Kidney (tissue), 14 donors: Measurements from ENCODE around the gene NDC1. TPM values are rescaled to one million over a fixed set of nuclear protein-coding genes. Genes with fewer than 3 reads are reported as not detected.
A peak's percentile ranks its signal among the peaks of the same experiment; 100 is the strongest.
"Not testable (repeated sequence)": the region's sequence is repeated elsewhere in the genome, so short reads cannot be mapped to it uniquely, and the experiment has no call there.

Experiments
- DNase-seq, 5 donors: peaks; one replicate each; pipeline ENCODE4 v3.0.0-alpha.2; 2013 to 2020
- FAIRE-seq: peaks from 2 replicates; lab custom pipeline; 2012; peaks lifted over from hg19 to GRCh38; lab: Jason Lieb, UNC
- H3K27ac ChIP-seq, 2 donors: one replicate each; pipeline ENCODE4 v1.7.0; 2013; ENCODE audit warnings: low read depth in 2 of 2, low read length in 2 of 2, inconsistent platforms in 1 of 2
- H3K27me3 ChIP-seq: one replicate; pipeline ENCODE4 v1.7.1; 2013; ENCODE audit warnings: low read length, inconsistent platforms; ENCODE audit not compliant: control insufficient read depth, insufficient read depth
- H3K36me3 ChIP-seq, 3 donors: one replicate each; pipeline versions ENCODE4 v1.7.0 to v1.7.1; 2013; ENCODE audit warnings: low read length in 3 of 3, control low read depth in 1 of 3, inconsistent platforms in 1 of 3; ENCODE audit not compliant: insufficient read depth in 3 of 3, control insufficient read depth in 2 of 3
- H3K4me1 ChIP-seq, 3 donors: one replicate each; pipeline versions ENCODE4 v1.7.0 to v1.7.1; 2013; ENCODE audit warnings: low read length in 3 of 3, inconsistent platforms in 1 of 3, low read depth in 1 of 3; ENCODE audit not compliant: control insufficient read depth in 2 of 3, insufficient read depth in 2 of 3
- H3K4me3 ChIP-seq, 3 donors: one replicate each; pipeline versions ENCODE4 v1.7.0 to v1.8.1; 2013; ENCODE audit warnings: low read length in 3 of 3, control low read depth in 1 of 3, inconsistent platforms in 1 of 3
- H3K9ac ChIP-seq, 3 donors: one replicate each; pipeline versions ENCODE4 v1.7.0 to v1.7.1; 2013; ENCODE audit warnings: low read length in 3 of 3, control low read depth in 1 of 3, inconsistent platforms in 1 of 3
- H3K9me3 ChIP-seq, 3 donors: one replicate each; pipeline versions ENCODE4 v1.7.0 to v1.7.1; 2013; ENCODE audit warnings: low read length in 3 of 3, control low read depth in 1 of 3, inconsistent platforms in 1 of 3; ENCODE audit not compliant: control insufficient read depth in 2 of 3, insufficient read depth in 1 of 3
- intact Hi-C: fragments of 100-400 bp; cut with DNase I; formaldehyde crosslinking; loops from one replicate; pipeline ENCODE4 v1.11.1; 2022
- polyA plus RNA-seq: library from polyadenylated mRNA; stranded (reverse); fragments of 350-450 nt; fragmentation: Illumina TruSeq; extraction: RNeasy Lipid Tissue Mini Kit (QIAGEN cat#74804); gene quantifications from one replicate; pipeline ENCODE4 v1.2.3, GENCODE V29; 2014; ENCODE audit warnings: low read depth, low replicate concordance; ENCODE audit not compliant: insufficient read depth
- total RNA-seq: library from RNA; stranded (reverse); fragmentation: NEBNext Ultra II Directional; extraction: Animal tissue kit (Norgen Biotek cat#: 25700); gene quantifications from one replicate; pipeline ENCODE4 v1.2.1, GENCODE V29; 2021
- TF ChIP-seq, protein P1 (sequence below): IDR thresholded peaks from 3 replicates; pipeline ENCODE4 v1.5.1; 2012; ENCODE audit warnings: mild to moderate bottlenecking, moderate library complexity, borderline replicate concordance; ENCODE audit not compliant: insufficient read depth; ENCODE audit errors: extremely low read depth
- donor health status: control.
- donor health status: control.
- donor health status: control.
- donor health status: control.
- donor health status: control.
- donor health status: DM: yes; HTN: yes; CAD: no.
- donor health status: Normal renal cell carcinoma (clear cell type).

The NDC1 gene
- total and polyA plus RNA-seq, 2 donors from 2014 or later, result 5.6 to 8.5 TPM

DNA sequence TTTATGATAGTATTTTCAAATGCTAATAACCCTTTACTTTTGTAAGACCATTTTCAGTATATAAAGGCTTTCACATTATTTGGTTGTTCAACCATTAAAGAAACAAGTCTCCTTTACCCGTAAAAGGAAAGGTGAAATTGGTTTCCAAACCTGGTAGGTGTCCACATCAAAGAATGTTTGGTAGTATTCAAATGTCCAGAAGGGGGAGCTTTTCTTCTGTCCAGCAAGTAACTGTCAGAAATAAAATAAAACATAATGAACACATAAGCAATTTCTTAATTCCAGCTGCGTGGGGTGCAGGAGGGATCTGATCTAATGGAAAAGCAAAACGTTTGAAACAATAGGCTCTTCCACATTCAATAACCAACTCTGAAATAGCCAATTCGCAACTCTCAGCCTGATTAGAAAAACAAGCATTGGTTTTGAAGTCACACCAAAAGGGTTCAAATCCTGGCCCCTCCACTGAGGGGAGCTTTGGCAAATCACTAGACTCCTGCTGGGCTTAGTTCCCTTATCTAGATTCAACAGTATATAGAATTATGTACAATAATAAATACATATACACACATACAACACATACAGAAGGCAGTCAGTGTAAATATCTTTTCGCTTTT, 40.5 kb upstream of the NDC1 start:
- TF ChIP-seq, protein P1, sequence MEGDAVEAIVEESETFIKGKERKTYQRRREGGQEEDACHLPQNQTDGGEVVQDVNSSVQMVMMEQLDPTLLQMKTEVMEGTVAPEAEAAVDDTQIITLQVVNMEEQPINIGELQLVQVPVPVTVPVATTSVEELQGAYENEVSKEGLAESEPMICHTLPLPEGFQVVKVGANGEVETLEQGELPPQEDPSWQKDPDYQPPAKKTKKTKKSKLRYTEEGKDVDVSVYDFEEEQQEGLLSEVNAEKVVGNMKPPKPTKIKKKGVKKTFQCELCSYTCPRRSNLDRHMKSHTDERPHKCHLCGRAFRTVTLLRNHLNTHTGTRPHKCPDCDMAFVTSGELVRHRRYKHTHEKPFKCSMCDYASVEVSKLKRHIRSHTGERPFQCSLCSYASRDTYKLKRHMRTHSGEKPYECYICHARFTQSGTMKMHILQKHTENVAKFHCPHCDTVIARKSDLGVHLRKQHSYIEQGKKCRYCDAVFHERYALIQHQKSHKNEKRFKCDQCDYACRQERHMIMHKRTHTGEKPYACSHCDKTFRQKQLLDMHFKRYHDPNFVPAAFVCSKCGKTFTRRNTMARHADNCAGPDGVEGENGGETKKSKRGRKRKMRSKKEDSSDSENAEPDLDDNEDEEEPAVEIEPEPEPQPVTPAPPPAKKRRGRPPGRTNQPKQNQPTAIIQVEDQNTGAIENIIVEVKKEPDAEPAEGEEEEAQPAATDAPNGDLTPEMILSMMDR, result peak; percentile 55
- no peaks in the 10 kb centered on the region for H3K4me1 ChIP-seq
- intact Hi-C loops, result no loop called here
- H3K9me3 ChIP-seq, result no peaks in the 10 kb centered on the region
- FAIRE-seq, result peak; percentile 39
- H3K9ac ChIP-seq, result no peak overlapping the region
- peaks cover 4 to 29% (median 23%) of the 10 kb centered on the region in 3 donors for H3K36me3 ChIP-seq
- peak in 2 of 5 donors; percentile 51 to 64 for DNase-seq
- H3K4me3 ChIP-seq, result no peak overlapping the region
- H3K27me3 ChIP-seq, result no peaks in the 10 kb centered on the region
- H3K27ac ChIP-seq, result no peak overlapping the region

DNA sequence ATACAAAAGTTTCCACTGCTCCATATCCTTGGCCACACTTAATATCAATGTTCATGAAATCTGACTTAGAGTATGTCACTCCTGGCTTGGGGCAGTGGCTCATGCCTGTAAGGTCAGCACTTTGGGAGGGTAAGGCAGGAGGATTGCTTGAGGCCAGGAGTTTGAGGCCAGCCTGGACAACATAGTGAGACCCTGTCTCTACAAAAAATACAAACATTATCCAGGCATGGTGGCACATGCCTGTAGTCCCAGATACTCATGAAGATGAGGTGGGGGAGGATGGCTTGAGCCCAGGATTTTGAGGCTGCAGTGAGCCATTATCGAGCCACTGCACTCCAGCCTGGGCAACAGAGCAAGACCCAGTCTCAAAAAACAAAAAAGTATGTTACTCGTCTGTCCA, 37.1 kb upstream of the NDC1 start:
- H3K36me3 ChIP-seq, result peaks cover 4 to 29% (median 28%) of the 10 kb centered on the region in 3 donors
- intact Hi-C loops, H3K4me3 ChIP-seq, H3K9me3 ChIP-seq, H3K4me1 ChIP-seq, H3K27ac ChIP-seq, H3K27me3 ChIP-seq, H3K9ac ChIP-seq, FAIRE-seq, DNase-seq: not testable (repeated sequence)

DNA sequence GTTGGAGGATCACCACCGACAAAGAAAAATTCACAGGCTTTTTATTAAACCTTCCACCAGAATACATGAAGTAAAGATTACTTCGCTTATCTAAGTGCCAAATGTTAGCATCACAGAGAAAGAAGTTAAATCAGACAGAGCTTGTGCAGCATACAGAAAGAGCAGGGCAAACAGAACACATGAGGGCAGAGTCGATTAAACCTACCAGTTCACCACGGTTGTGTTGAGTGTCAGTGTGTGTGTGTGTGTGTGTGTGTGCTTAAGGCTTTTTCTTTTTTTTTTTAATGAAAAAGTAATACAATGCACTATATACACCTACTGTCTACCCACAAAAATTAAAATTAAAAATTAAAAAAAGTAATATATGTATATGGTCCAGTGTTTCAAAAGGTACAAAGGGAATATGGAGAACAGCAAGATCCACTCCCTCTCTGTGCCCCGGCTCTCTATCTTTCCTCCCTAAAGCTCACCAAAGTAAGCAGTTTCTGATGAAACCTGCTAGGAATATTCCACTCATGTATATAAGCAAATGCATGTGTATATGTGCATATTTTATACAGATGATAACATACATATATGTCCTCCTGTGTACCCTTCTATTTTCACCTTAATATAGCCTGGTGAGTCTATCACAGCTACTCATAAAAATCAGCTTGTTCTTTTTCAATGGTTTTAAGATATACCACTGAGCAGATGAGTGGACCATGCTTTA, 33.8 kb upstream of the NDC1 start:
- Histone ChIP-seq H3K4me3 (no peak overlapping the region), H3K27me3 (no peaks in the 10 kb centered on the region), H3K36me3 (peaks cover under 1 to 28% (median 24%) of the 10 kb centered on the region in 3 donors), H3K9me3 (no peaks in the 10 kb centered on the region), H3K9ac (no peak overlapping the region), H3K4me1 (no peaks in the 10 kb centered on the region), H3K27ac (no peak overlapping the region)
- DNase-seq (no peak), FAIRE-seq (no peak)
- intact Hi-C loops, result no loop called here
- TF ChIP-seq, protein P1, result no peak

DNA sequence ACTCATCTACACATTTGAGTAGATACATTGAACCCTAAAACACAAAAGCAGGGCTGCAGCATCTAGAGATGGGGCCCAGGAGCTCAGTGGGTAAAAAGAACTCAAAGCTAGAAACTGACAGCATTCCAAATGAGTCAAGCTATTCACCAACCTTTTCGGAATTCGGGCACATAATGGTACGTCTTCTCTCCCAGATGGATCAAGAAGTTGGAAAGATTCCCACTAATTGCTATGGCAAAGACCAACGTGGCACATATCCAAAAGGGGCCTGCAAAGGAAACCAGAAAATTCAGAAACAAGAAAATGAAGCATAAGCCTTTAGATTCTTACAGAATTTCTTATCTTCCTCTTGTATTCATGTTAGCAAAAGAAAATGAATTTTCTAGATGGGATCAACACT, 33.1 kb upstream of the NDC1 start:
- peaks cover 0 to 29% (median 17%) of the 10 kb centered on the region in 3 donors for H3K36me3 ChIP-seq
- H3K9ac ChIP-seq, result no peak overlapping the region
- no peaks in the 10 kb centered on the region for H3K27me3 ChIP-seq
- DNase-seq, result no peak
- no peaks in the 10 kb centered on the region for H3K9me3 ChIP-seq
- H3K4me3 ChIP-seq, result no peak overlapping the region
- intact Hi-C loops, result no loop called here
- TF ChIP-seq, protein P1, result no peak
- H3K4me1 ChIP-seq, result no peaks in the 10 kb centered on the region
- no peak for FAIRE-seq
- H3K27ac ChIP-seq, result no peak overlapping the region
